Transverse colon (tissue), 4 donors: ENCODE measurements around the gene PLCXD3.

ENCODE experiments used
- CTCF ChIP-seq, 5 experiments: fragments of 200-600 bp in 3 of 5; fragments of 450-650 bp in 2 of 5; sonication (generic) in 3 of 5; IDR thresholded peaks; 1 replicate in 2 of 5; 2 replicates in 3 of 5; pipeline ENCODE4 v1.5.1; 2016 to 2017; ENCODE audit warnings: antibody characterized with exemption in 5 of 5, inconsistent platforms in 3 of 5, mild to moderate bottlenecking in 2 of 5, moderate library complexity in 1 of 5
- EP300 ChIP-seq: sonication (generic); formaldehyde crosslinking; IDR thresholded peaks from one replicate; pipeline ENCODE4 v1.6.1; 2017; ENCODE audit warnings: antibody characterized with exemption, low read depth
- POLR2A ChIP-seq: fragments of 450-650 bp; IDR thresholded peaks from one replicate; pipeline ENCODE4 v1.6.1; 2016; ENCODE audit warnings: antibody characterized with exemption, mild to moderate bottlenecking, moderate library complexity
- POLR2AphosphoS5 ChIP-seq, 3 donors: sonication (generic); formaldehyde crosslinking; IDR thresholded peaks; one replicate each; pipeline ENCODE4 v1.6.1; 2016; ENCODE audit warnings: antibody characterized with exemption in 3 of 3

DNA sequence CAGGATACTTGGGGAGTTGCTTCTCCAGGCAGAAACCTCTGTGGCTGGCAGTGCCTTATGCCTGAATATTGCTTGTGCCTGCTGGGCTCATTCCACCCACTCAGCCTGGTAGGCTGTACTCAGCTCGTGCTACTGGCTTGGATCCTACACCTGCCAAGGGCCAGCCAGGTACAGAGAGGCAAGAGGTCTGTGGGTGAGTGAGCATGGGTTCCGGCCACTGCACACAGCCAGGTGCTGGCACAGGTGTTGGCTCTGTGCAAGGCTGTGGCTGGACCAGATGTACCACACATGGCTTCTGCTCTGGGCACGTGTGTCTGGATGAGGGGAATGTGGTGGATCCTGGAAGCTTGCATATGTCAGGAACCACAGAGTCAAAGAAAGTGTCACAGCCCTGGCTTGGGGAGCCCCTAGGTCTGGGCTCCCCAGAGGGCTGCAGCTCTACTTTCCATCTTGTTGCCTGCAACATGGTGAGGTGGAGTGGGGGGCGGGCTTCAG, 220.4 kb downstream of the PLCXD3 start:
- TF ChIP-seq CTCF (IDR thresholded peaks at IDR 0.05): no peak
- no peak for TF ChIP-seq POLR2A
- TF ChIP-seq EP300: no peak
- TF ChIP-seq POLR2AphosphoS5 (IDR thresholded peaks at IDR 0.05): no peak
